ENCODE results near the gene PPP2CA. TPM values are rescaled to one million over a fixed set of nuclear protein-coding genes. Genes with fewer than 3 reads are reported as not detected.

PPP2CA gene
- total and polyA plus RNA-seq, 2 of the 13 experiments (the other 11 are each of a cell fraction or from before 2014, with no cell fraction given): 82.4 to 171 TPM

DNA sequence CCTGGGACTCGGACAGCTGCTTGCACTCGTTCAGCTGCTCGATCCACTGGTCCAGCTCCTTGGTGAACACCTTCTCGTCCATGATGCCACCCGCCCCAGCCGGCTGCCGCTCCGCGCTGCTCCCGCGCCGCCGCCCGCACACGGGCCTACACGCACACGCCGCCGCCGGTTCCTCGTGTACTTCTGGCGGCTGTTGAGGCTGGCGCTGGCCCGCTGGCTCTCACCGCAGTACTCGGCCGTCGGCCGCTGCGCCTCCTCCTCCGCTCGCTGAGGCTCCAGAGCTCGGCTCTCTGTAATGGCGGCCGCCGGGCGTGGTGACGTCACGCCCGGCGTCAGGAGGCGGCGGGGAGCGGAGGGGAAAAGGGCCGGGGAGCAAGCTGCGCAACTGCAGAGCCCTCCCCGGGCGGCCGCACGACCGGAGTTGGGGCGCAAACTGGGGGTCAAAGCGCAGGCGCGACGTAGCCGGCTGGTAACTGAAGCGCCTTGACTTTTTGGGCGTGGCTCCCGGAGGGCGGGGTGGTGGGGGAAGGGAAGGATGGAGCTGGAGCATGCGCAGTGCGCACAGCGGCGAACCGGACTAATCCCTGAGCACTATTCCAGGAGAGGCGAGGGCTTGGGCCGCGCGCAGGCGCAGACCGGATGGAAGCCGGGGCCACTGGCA is at the start of gene PPP2CA (continued):
- TF ChIP-seq, protein P1, sequence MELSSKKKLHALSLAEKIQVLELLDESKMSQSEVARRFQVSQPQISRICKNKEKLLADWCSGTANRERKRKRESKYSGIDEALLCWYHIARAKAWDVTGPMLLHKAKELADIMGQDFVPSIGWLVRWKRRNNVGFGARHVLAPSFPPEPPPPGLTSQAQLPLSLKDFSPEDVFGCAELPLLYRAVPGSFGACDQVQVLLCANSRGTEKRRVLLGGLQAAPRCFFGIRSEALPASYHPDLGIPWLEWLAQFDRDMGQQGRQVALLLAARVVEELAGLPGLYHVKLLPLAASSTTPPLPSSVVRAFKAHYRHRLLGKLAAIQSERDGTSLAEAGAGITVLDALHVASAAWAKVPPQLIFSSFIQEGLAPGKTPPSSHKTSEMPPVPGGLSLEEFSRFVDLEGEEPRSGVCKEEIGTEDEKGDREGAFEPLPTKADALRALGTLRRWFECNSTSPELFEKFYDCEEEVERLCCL (CRISPR knock-in tag; IDR thresholded peaks at IDR 0.05; ENCODE audit: borderline replicate concordance): no peak; the same call in 1 of the 2 replicates
- no peak for TF ChIP-seq TRIM24 (CRISPR knock-in tag; IDR thresholded peaks at IDR 0.05)
- TF ChIP-seq, protein P2, sequence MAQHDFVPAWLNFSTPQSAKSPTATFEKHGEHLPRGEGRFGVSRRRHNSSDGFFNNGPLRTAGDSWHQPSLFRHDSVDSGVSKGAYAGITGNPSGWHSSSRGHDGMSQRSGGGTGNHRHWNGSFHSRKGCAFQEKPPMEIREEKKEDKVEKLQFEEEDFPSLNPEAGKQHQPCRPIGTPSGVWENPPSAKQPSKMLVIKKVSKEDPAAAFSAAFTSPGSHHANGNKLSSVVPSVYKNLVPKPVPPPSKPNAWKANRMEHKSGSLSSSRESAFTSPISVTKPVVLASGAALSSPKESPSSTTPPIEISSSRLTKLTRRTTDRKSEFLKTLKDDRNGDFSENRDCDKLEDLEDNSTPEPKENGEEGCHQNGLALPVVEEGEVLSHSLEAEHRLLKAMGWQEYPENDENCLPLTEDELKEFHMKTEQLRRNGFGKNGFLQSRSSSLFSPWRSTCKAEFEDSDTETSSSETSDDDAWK (CRISPR knock-in tag; IDR thresholded peaks at IDR 0.05): no peak
- TF ChIP-seq ZNF326 (CRISPR knock-in tag; IDR thresholded peaks at IDR 0.05; ENCODE audit: borderline replicate concordance): no peak
- no peak for TF ChIP-seq MIER3 (CRISPR knock-in tag; IDR thresholded peaks at IDR 0.05; ENCODE audit: borderline replicate concordance)
- TF ChIP-seq TEAD3 (CRISPR knock-in tag; optimal IDR thresholded peaks at IDR 0.05; ENCODE audit: borderline replicate concordance): peak; percentile 19
- TF ChIP-seq SRSF4 (IDR thresholded peaks at IDR 0.05; ENCODE audit: low read depth, low read length, poor library complexity, severe bottlenecking): no peak
- TF ChIP-seq ARHGAP35 (CRISPR knock-in tag; IDR thresholded peaks at IDR 0.05; ENCODE audit: borderline replicate concordance): no peak
- TF ChIP-seq ZNF839 (CRISPR knock-in tag; IDR thresholded peaks at IDR 0.05; ENCODE audit: borderline replicate concordance): 0 out of 2 replicates have a peak, but pooled peaks have one; percentile 9
- no peak for TF ChIP-seq ZNF749 (CRISPR knock-in tag; IDR thresholded peaks at IDR 0.05; ENCODE audit: borderline replicate concordance)
- no peak for TF ChIP-seq ZNF841 (CRISPR knock-in tag; IDR thresholded peaks at IDR 0.05; ENCODE audit: borderline replicate concordance)
- TF ChIP-seq, protein P3, sequence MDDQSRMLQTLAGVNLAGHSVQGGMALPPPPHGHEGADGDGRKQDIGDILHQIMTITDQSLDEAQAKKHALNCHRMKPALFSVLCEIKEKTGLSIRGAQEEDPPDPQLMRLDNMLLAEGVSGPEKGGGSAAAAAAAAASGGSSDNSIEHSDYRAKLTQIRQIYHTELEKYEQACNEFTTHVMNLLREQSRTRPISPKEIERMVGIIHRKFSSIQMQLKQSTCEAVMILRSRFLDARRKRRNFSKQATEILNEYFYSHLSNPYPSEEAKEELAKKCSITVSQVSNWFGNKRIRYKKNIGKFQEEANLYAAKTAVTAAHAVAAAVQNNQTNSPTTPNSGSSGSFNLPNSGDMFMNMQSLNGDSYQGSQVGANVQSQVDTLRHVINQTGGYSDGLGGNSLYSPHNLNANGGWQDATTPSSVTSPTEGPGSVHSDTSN (CRISPR knock-in tag; IDR thresholded peaks at IDR 0.05; ENCODE audit: borderline replicate concordance): peak; percentile 8; the same call in 1 of the 2 replicates
- peak; percentile 77 for TF ChIP-seq KAT8 (CRISPR knock-in tag; IDR thresholded peaks at IDR 0.05)
- TF ChIP-seq SNAI1 (CRISPR knock-in tag; IDR thresholded peaks at IDR 0.05; ENCODE audit: borderline replicate concordance): no peak
- peak; percentile 65; the same call in 1 of the 2 replicates for TF ChIP-seq ZNF747 (CRISPR knock-in tag; IDR thresholded peaks at IDR 0.05; ENCODE audit: borderline replicate concordance)
- TF ChIP-seq, protein P4, sequence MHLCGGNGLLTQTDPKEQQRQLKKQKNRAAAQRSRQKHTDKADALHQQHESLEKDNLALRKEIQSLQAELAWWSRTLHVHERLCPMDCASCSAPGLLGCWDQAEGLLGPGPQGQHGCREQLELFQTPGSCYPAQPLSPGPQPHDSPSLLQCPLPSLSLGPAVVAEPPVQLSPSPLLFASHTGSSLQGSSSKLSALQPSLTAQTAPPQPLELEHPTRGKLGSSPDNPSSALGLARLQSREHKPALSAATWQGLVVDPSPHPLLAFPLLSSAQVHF (CRISPR knock-in tag; IDR thresholded peaks at IDR 0.05): peak; percentile 53; the same call in 1 of the 2 replicates
- TF ChIP-seq, protein P5, sequence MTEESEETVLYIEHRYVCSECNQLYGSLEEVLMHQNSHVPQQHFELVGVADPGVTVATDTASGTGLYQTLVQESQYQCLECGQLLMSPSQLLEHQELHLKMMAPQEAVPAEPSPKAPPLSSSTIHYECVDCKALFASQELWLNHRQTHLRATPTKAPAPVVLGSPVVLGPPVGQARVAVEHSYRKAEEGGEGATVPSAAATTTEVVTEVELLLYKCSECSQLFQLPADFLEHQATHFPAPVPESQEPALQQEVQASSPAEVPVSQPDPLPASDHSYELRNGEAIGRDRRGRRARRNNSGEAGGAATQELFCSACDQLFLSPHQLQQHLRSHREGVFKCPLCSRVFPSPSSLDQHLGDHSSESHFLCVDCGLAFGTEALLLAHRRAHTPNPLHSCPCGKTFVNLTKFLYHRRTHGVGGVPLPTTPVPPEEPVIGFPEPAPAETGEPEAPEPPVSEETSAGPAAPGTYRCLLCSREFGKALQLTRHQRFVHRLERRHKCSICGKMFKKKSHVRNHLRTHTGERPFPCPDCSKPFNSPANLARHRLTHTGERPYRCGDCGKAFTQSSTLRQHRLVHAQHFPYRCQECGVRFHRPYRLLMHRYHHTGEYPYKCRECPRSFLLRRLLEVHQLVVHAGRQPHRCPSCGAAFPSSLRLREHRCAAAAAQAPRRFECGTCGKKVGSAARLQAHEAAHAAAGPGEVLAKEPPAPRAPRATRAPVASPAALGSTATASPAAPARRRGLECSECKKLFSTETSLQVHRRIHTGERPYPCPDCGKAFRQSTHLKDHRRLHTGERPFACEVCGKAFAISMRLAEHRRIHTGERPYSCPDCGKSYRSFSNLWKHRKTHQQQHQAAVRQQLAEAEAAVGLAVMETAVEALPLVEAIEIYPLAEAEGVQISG (CRISPR knock-in tag; IDR thresholded peaks at IDR 0.05): peak; percentile 39
- TF ChIP-seq ZMYM4 (CRISPR knock-in tag; IDR thresholded peaks at IDR 0.05): peak; percentile 61; the same call in 1 of the 2 replicates
- TF ChIP-seq MAFK (conservative IDR thresholded peaks at IDR 0.05 in 1 of 2, IDR thresholded peaks at IDR 0.05 in 1 of 2; ENCODE audit: low read length in 2 of 2): no peak
- TF ChIP-seq ZSCAN22 (CRISPR knock-in tag; IDR thresholded peaks at IDR 0.05): no peak
- TF ChIP-seq BRD4 (CRISPR knock-in tag; IDR thresholded peaks at IDR 0.05): peak; percentile 87
- TF ChIP-seq CREB1 (IDR thresholded peaks at IDR 0.05): peak; percentile 99
- peak; percentile 94 for TF ChIP-seq CREB1 (CRISPR knock-in tag; IDR thresholded peaks at IDR 0.05)

Data from HepG2 (cell line).